HEK293 (cell line): ENCODE results near the gene HOXD12.

Experiments used
- CTCF ChIA-PET: fragments of 350-600 bp; formaldehyde crosslinking; extraction: SDS; loops from one replicate; lab custom pipeline; 2021; ENCODE audit warnings: antibody characterized with exemption; lab: Yijun Ruan, JAX
- POLR2A ChIA-PET: fragments of 300-600 bp; formaldehyde crosslinking; extraction: SDS; loops from one replicate; lab custom pipeline; 2020; ENCODE audit warnings: antibody characterized with exemption, inconsistent platforms; lab: Yijun Ruan, JAX
- H3K27ac ChIP-seq: fragments of 200-500 bp; sonication (Bioruptor generic); 2 replicates; pipeline ENCODE4 v1.5.1; 2014; ENCODE audit warnings: low read depth, low read length, control low read depth, inconsistent platforms; ENCODE audit errors: extremely low read depth
- H3K36me3 ChIP-seq, 2 experiments: fragments of 200-500 bp in 1 of 2; sonication (Bioruptor generic) in 1 of 2; 1 replicate in 1 of 2; 2 replicates in 1 of 2; pipeline ENCODE4 v1.5.1; 2014 to 2017; ENCODE audit warnings: inconsistent platforms in 2 of 2, low read length in 2 of 2; ENCODE audit not compliant: control insufficient read depth in 2 of 2, insufficient read depth in 1 of 2
- H3K4me1 ChIP-seq: fragments of 200-500 bp; sonication (Bioruptor generic); 2 replicates; pipeline ENCODE4 v1.5.1; 2014; ENCODE audit warnings: mild to moderate bottlenecking, low read length, inconsistent platforms; ENCODE audit not compliant: control insufficient read depth, insufficient read depth
- H3K4me3 ChIP-seq: 2 replicates; pipeline ENCODE4 v1.5.1; 2011; ENCODE audit warnings: low read depth, mild to moderate bottlenecking, control low read depth, low read length, moderate library complexity
- H3K9me3 ChIP-seq: fragments of 200-500 bp; sonication (Bioruptor generic); 2 replicates; pipeline ENCODE4 v1.5.1; 2014; ENCODE audit warnings: low read depth, low read length, inconsistent platforms; ENCODE audit not compliant: control insufficient read depth, insufficient read depth
- ELK4 ChIP-seq: IDR thresholded peaks from 2 replicates; pipeline ENCODE4 v1.6.1; 2011; ENCODE audit warnings: mild to moderate bottlenecking, low read depth, low read length, borderline replicate concordance
- GLIS2 ChIP-seq: fragments of 450-650 bp; formaldehyde crosslinking; IDR thresholded peaks from 2 replicates; pipeline ENCODE4 v1.5.1; 2016; ENCODE audit warnings: missing biosample characterization, missing genetic modification characterization
- KLF10 ChIP-seq: fragments of 450-650 bp; IDR thresholded peaks from 2 replicates; pipeline ENCODE4 v1.5.1; 2018; ENCODE audit warnings: missing biosample characterization, mild to moderate bottlenecking, missing genetic modification characterization
- KLF16 ChIP-seq: fragments of 450-650 bp; formaldehyde crosslinking; IDR thresholded peaks from 2 replicates; pipeline ENCODE4 v1.5.1; 2017; ENCODE audit warnings: missing biosample characterization, missing genetic modification characterization
- SCRT1 ChIP-seq: fragments of 450-650 bp; formaldehyde crosslinking; IDR thresholded peaks from 2 replicates; pipeline ENCODE4 v1.5.1; 2016; ENCODE audit warnings: missing biosample characterization, missing genetic modification characterization, borderline replicate concordance
- SCRT2 ChIP-seq: fragments of 450-650 bp; formaldehyde crosslinking; IDR thresholded peaks from 2 replicates; pipeline ENCODE4 v1.5.1; 2016; ENCODE audit warnings: missing biosample characterization, missing genetic modification characterization
- SP7 ChIP-seq: fragments of 450-650 bp; formaldehyde crosslinking; IDR thresholded peaks from 2 replicates; pipeline ENCODE4 v1.5.1; 2016; ENCODE audit warnings: missing biosample characterization, missing genetic modification characterization
- TCF7L2 ChIP-seq: IDR thresholded peaks from 2 replicates; pipeline ENCODE4 v1.6.1; 2011; ENCODE audit warnings: low read depth, mild to moderate bottlenecking, inconsistent platforms, low read length, moderate library complexity, borderline replicate concordance
- ZFP69B ChIP-seq: fragments of 450-650 bp; formaldehyde crosslinking; IDR thresholded peaks from 2 replicates; pipeline ENCODE4 v1.5.1; 2016; ENCODE audit warnings: missing biosample characterization, missing genetic modification characterization
- ZNF112 ChIP-seq: fragments of 450-650 bp; formaldehyde crosslinking; IDR thresholded peaks from 2 replicates; pipeline ENCODE4 v1.5.0; 2017; ENCODE audit warnings: missing biosample characterization, missing genetic modification characterization
- ZNF121 ChIP-seq: fragments of 450-650 bp; formaldehyde crosslinking; IDR thresholded peaks from 2 replicates; pipeline ENCODE4 v1.5.1; 2016; ENCODE audit warnings: missing biosample characterization, missing genetic modification characterization
- ZNF223 ChIP-seq: fragments of 450-650 bp; formaldehyde crosslinking; IDR thresholded peaks from 2 replicates; pipeline ENCODE4 v1.5.1; 2016; ENCODE audit warnings: missing biosample characterization, missing genetic modification characterization
- ZNF280D ChIP-seq: fragments of 450-650 bp; formaldehyde crosslinking; IDR thresholded peaks from 2 replicates; pipeline ENCODE4 v1.5.1; 2016; ENCODE audit warnings: missing biosample characterization, missing genetic modification characterization
- ZNF324 ChIP-seq: fragments of 450-650 bp; formaldehyde crosslinking; IDR thresholded peaks from 2 replicates; pipeline ENCODE4 v1.5.1; 2016; ENCODE audit warnings: missing biosample characterization, missing genetic modification characterization
- ZNF366 ChIP-seq: fragments of 450-650 bp; formaldehyde crosslinking; conservative IDR thresholded peaks from 2 replicates; pipeline ENCODE4 v1.5.1; 2016; ENCODE audit warnings: missing biosample characterization, missing genetic modification characterization
- ZNF37A ChIP-seq: fragments of 450-650 bp; IDR thresholded peaks from 2 replicates; pipeline ENCODE4 v1.5.1; 2018; ENCODE audit warnings: missing biosample characterization, missing genetic modification characterization
- ZNF394 ChIP-seq: fragments of 450-650 bp; formaldehyde crosslinking; IDR thresholded peaks from 2 replicates; pipeline ENCODE4 v1.5.1; 2016; ENCODE audit warnings: missing biosample characterization, missing genetic modification characterization, mild to moderate bottlenecking, moderate library complexity, borderline replicate concordance
- ZNF404 ChIP-seq: fragments of 450-650 bp; formaldehyde crosslinking; IDR thresholded peaks from 2 replicates; pipeline ENCODE4 v1.5.1; 2017; ENCODE audit warnings: missing biosample characterization, missing genetic modification characterization
- ZNF416 ChIP-seq: fragments of 450-650 bp; formaldehyde crosslinking; IDR thresholded peaks from 2 replicates; pipeline ENCODE4 v1.5.1; 2016; ENCODE audit warnings: missing biosample characterization, missing genetic modification characterization
- ZNF530 ChIP-seq: fragments of 450-650 bp; formaldehyde crosslinking; IDR thresholded peaks from 2 replicates; pipeline ENCODE4 v1.5.1; 2016; ENCODE audit warnings: low read depth, missing biosample characterization, missing genetic modification characterization
- ZNF580 ChIP-seq: fragments of 450-650 bp; formaldehyde crosslinking; IDR thresholded peaks from 2 replicates; pipeline ENCODE4 v1.5.1; 2016; ENCODE audit warnings: missing biosample characterization, missing genetic modification characterization
- ZNF596 ChIP-seq: fragments of 450-650 bp; IDR thresholded peaks from 2 replicates; pipeline ENCODE4 v1.5.0; 2018; ENCODE audit warnings: missing biosample characterization, mild to moderate bottlenecking, missing genetic modification characterization, moderate library complexity
- ZNF76 ChIP-seq: fragments of 450-650 bp; formaldehyde crosslinking; IDR thresholded peaks from 2 replicates; pipeline ENCODE4; 2016; ENCODE audit warnings: low read depth, missing biosample characterization, missing genetic modification characterization, borderline replicate concordance
- ZSCAN23 ChIP-seq: fragments of 450-650 bp; formaldehyde crosslinking; IDR thresholded peaks from 2 replicates; pipeline ENCODE4 v1.5.1; 2016; ENCODE audit warnings: missing biosample characterization, missing genetic modification characterization
- ZSCAN30 ChIP-seq: fragments of 450-650 bp; IDR thresholded peaks from 2 replicates; pipeline ENCODE4 v1.5.1; 2018; ENCODE audit warnings: missing biosample characterization, mild to moderate bottlenecking, missing genetic modification characterization, moderate library complexity
- TF ChIP-seq, protein P1 (sequence below): fragments of 450-650 bp; formaldehyde crosslinking; IDR thresholded peaks from 2 replicates; pipeline ENCODE4 v1.5.1; 2016; ENCODE audit warnings: missing biosample characterization, missing genetic modification characterization

The HOXD12 gene

DNA sequence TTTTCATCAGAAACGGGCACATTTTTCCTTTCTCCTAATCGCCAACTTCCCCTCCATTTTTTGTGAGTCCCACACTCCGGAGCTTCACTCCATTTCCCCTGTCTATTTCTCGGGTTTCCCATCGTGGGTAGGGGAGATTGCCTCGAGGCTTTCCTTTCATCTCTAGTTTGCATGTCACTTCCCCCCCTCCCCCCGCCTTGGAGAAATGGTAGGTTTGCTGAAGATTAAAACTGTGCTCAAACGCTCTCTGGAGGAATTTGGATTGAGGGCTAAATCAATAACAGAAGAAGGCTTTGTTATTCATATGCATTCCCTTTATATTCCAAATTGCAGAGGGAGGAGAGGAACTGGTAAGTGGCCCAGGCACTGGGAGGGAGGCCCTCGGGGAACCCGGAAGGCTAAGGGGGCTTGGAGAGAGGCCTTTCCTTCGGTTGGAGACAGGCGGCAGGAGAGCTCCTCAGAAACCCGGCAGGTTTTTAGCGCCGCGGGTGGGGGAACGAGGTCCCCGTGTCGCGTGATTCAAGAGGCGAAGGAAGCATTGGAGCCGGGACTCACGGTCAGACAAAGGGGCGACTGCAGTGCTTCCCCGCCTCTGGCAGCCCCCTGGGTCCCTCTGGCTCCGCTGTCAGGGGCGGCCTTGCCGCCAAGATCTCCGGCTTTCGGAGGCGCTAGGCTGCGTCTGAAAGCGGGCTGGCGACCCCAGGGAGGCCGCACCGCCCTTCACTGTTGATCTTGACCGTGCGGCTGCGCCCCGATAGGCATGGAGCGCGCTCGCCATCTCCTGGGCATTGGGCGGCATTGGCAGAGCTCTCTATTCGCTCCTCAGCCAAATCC, 2.4 kb upstream of the HOXD12 start (continued):
- no peak for TF ChIP-seq ZNF280D

- ChIA-PET CTCF (interaction anchor here (0.6 to 4.3 kb wide), 34 partner anchors 8 to 1400 kb away, joined by 3 to 33 read pairs (median 4); no protein-coding TSS in a partner anchor), POLR2A (interaction anchor here (0.8 to 6.7 kb wide), 5 partner anchors 8 to 1092 kb away, joined by 3 to 75 read pairs (median 9); partner anchors contain the start of genes CHN1 and HOXD11)
- peaks cover 0 to 16% of the 10 kb centered on the region in 2 experiments; a peak in 1 of 3 replicates for H3K36me3 ChIP-seq
- peaks cover 6% of the 10 kb centered on the region for H3K4me1 ChIP-seq
- no peaks in the 10 kb centered on the region for H3K9me3 ChIP-seq
- H3K27ac ChIP-seq: peak overlapping the region; percentile 85
- H3K4me3 ChIP-seq: peak overlapping the region; percentile 31
- TF ChIP-seq ZNF76 (tag by site-specific recombination): no peak
- no peak for TF ChIP-seq ZNF596 (tag by site-specific recombination)
- no peak for TF ChIP-seq ZNF394 (tag by site-specific recombination)
- no peak for TF ChIP-seq ZSCAN23
- no peak for TF ChIP-seq ZSCAN30 (tag by site-specific recombination)
- no peak for TF ChIP-seq KLF10
- TF ChIP-seq TCF7L2: no peak
- TF ChIP-seq GLIS2 (tag by site-specific recombination): no peak
- no peak for TF ChIP-seq ZNF580 (tag by site-specific recombination)
- no peak for TF ChIP-seq ZNF324
- TF ChIP-seq ZNF223: no peak
- TF ChIP-seq SCRT2 (tag by site-specific recombination): no peak
- no peak for TF ChIP-seq ZNF112
- no peak for TF ChIP-seq ZNF37A
- TF ChIP-seq ZNF366 (tag by site-specific recombination): peak; percentile 75; the same call in 1 of the 2 replicates
- no peak for TF ChIP-seq ZNF121 (tag by site-specific recombination)
- no peak for TF ChIP-seq ZFP69B
- no peak for TF ChIP-seq KLF16 (tag by site-specific recombination)
- no peak for TF ChIP-seq ZNF530 (tag by site-specific recombination)
- TF ChIP-seq SCRT1 (tag by site-specific recombination): no peak
- no peak for TF ChIP-seq ELK4
- TF ChIP-seq ZNF404 (tag by site-specific recombination): no peak
- TF ChIP-seq ZNF416 (tag by site-specific recombination): no peak
- 0 out of 2 replicates have a peak, but pooled peaks have one; percentile 5 for TF ChIP-seq SP7 (tag by site-specific recombination)
- TF ChIP-seq, protein P1, sequence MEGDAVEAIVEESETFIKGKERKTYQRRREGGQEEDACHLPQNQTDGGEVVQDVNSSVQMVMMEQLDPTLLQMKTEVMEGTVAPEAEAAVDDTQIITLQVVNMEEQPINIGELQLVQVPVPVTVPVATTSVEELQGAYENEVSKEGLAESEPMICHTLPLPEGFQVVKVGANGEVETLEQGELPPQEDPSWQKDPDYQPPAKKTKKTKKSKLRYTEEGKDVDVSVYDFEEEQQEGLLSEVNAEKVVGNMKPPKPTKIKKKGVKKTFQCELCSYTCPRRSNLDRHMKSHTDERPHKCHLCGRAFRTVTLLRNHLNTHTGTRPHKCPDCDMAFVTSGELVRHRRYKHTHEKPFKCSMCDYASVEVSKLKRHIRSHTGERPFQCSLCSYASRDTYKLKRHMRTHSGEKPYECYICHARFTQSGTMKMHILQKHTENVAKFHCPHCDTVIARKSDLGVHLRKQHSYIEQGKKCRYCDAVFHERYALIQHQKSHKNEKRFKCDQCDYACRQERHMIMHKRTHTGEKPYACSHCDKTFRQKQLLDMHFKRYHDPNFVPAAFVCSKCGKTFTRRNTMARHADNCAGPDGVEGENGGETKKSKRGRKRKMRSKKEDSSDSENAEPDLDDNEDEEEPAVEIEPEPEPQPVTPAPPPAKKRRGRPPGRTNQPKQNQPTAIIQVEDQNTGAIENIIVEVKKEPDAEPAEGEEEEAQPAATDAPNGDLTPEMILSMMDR (tag by site-specific recombination): no peak
Observed at GRCh38 chr2:176097820-176098365, 1.7 kb upstream of the HOXD12 start.
